ENCODE results near the gene CAMKK1. TPM values are rescaled to one million over a fixed set of nuclear protein-coding genes. Genes with fewer than 3 reads are reported as not detected.

CAMKK1 gene
- 16.3 and 19.5 TPM in 2 replicates for total RNA-seq (2021)
- Bru-seq, nascent RNA, result percentile 57 among the genes with signal in this experiment
- BruChase-seq, experiment 1, labeled RNA remaining after a 2-hour chase, result percentile 62 among the genes with signal in this experiment
- BruChase-seq, experiment 2, labeled RNA remaining after a 6-hour chase, result percentile 66 among the genes with signal in this experiment
- long read RNA-seq, partial matches to known transcripts, result 2 of 11 reads
- long read RNA-seq, other reads (novel, unspliced or antisense), result 7 of 11 reads

DNA sequence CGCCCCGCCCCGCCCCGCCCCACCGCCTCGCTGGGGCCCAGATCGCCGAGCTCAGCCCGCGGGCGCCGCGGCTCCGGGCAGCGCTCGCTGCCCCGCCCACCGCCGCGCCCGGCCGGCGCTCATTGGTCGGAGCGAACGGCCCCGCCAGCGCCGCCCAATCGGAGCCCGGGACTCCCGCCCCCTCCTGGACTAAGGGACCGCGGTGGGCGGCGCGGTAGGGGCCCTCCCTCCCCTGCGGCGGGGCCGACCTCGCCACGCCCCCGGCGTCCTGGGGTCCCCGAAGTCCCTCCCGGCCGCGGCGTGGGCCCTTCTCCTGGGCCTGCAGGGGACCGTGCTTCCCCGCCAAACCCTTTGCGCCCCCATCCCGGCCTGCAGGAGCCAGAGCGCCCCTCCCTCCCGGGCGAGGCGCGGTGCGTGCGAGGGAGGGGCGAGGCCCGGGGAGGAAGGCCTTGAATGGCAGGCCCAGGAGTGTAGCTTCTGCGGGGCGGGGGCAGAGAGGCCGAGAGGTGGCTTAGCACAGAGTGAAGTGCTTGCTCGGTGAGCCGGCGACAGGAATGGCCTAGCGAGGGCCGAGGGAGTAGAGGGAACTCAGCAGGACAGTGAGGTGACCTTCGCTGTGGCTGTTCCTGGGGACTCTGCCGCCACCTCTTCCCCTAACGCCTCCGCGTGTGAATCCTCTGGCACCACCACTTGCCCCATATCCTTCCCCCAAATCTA, at the start of gene CAMKK1:
TSS of gene CAMKK1 (minus strand) at position 51 of the 717 bp plus-strand sequence. CDS start 7,366 bp downstream, outside the sequence.
- POLR2A ChIA-PET (ENCODE audit: unreplicated experiment), result interaction anchor here (0.6 to 0.7 kb wide), 4 partner anchors 23 to 903 kb away, joined by 3 to 9 read pairs (median 6); partner anchors contain the start of genes P2RX1 and PSMB6
- peak within 1 kb of the TSS; percentile 86 for H2AFZ ChIP-seq
- intact Hi-C loops (cut with micrococcal nuclease; ENCODE audit: unreplicated experiment), result loop anchor here (5.0 to 10.0 kb wide), 4 partner anchors 46 to 848 kb away; partner anchors contain the start of gene NCBP3

DNA sequence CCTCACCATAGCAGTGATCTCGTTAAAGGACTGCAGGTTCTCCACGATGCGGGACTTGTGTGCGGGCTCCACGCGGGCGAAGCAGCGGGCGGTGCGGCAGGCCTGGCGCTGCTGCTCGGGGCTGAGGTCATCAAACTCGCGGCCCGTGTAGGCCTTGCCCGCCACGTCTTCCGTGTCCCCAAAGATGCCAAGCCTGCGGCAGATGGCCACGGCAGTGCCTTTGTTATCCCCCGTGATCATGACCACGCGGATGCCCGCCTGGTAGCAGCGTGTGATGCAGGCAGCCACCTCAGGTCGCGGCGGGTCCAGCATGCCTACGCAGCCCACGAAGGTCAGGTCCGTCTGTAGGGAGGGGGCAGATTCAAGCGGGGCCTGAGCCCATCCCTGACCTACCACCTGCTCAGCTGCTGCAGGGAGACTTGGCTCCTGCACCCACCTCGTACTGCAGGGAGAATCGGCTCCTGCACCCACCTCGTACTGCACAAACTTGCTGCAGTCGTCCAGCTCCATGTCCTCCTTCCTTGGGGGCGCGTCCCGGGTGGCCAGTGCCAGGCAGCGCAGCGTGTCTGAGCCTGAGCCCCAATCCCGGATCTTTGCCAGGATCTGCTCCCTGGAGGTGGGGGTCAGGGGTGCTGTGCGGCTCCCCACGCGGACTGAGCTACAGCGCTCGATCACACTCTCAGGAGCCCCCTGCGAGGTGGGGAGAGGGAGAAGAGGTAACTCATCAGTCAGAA, 48.3 kb upstream of the CAMKK1 start:
- no peaks in the 10 kb centered on the region for H3K4me1 ChIP-seq (replicated peaks; ENCODE audit: insufficient read depth)
- TF ChIP-seq, protein P1, sequence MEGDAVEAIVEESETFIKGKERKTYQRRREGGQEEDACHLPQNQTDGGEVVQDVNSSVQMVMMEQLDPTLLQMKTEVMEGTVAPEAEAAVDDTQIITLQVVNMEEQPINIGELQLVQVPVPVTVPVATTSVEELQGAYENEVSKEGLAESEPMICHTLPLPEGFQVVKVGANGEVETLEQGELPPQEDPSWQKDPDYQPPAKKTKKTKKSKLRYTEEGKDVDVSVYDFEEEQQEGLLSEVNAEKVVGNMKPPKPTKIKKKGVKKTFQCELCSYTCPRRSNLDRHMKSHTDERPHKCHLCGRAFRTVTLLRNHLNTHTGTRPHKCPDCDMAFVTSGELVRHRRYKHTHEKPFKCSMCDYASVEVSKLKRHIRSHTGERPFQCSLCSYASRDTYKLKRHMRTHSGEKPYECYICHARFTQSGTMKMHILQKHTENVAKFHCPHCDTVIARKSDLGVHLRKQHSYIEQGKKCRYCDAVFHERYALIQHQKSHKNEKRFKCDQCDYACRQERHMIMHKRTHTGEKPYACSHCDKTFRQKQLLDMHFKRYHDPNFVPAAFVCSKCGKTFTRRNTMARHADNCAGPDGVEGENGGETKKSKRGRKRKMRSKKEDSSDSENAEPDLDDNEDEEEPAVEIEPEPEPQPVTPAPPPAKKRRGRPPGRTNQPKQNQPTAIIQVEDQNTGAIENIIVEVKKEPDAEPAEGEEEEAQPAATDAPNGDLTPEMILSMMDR (conservative IDR thresholded peaks at IDR 0.05), result no peak
- no peak for TF ChIP-seq EZH2 (IDR thresholded peaks at IDR 0.05; ENCODE audit: low read depth)
- no peaks in the 10 kb centered on the region for H3K79me2 ChIP-seq (ENCODE audit: low read depth)
- no peak overlapping the region for H3K27ac ChIP-seq
- H3K36me3 ChIP-seq (ENCODE audit: low read depth), result no peaks in the 10 kb centered on the region
- no peak overlapping the region for H3K4me3 ChIP-seq
- peaks cover 8% of the 10 kb centered on the region; the same call in 1 of the 2 replicates for H3F3A ChIP-seq (ENCODE audit: insufficient read depth, low read depth)
- H3K9me3 ChIP-seq (ENCODE audit: insufficient read depth, low read depth), result no peaks in the 10 kb centered on the region
- DNase-seq, result peak in 1 of 2 experiments; percentile 12
- no peaks in the 10 kb centered on the region for H3K9me2 ChIP-seq (ENCODE audit: insufficient read depth)
- no peak overlapping the region for H3K4me2 ChIP-seq
- H2AFZ ChIP-seq, result no peak overlapping the region
- ChIA-PET CTCF (no interaction called here), POLR2A (ENCODE audit: unreplicated experiment) (interaction anchor here (0.6 kb wide), 1 partner anchor 24 kb away, joined by 3 read pairs; no protein-coding TSS in a partner anchor)
- intact Hi-C loops (cut with micrococcal nuclease; ENCODE audit: unreplicated experiment), result no loop called here
- H3K27me3 ChIP-seq (ENCODE audit: insufficient read depth, low read depth), result no peaks in the 10 kb centered on the region
- BruUV-seq (replicated peaks), result no TSS peak
- no peaks in the 10 kb centered on the region for H4K20me1 ChIP-seq (ENCODE audit: insufficient read depth)

More for the DNA sequence above, at the start of gene CAMKK1:
- no peaks in the 10 kb centered on the region for H4K20me1 ChIP-seq (ENCODE audit: insufficient read depth)
- no peaks in the 10 kb centered on the region for H3K27me3 ChIP-seq (ENCODE audit: insufficient read depth, low read depth)
- H3K79me2 ChIP-seq (ENCODE audit: low read depth), result peaks cover 11% of the 10 kb centered on the region; the same call in 1 of the 2 replicates
- H3F3A ChIP-seq (ENCODE audit: insufficient read depth, low read depth), result peaks cover 48% of the 10 kb centered on the region
- H3K4me3 ChIP-seq, result peak within 1 kb of the TSS; percentile 94
- peak within 1 kb of the TSS; percentile 92 for H3K4me2 ChIP-seq
- CTCF ChIA-PET, result interaction anchor here (0.6 to 0.7 kb wide), 4 partner anchors 28 to 552 kb away, joined by 3 to 4 read pairs (median 3); no protein-coding TSS in a partner anchor
- no peaks in the 10 kb centered on the region for H3K9me2 ChIP-seq (ENCODE audit: insufficient read depth)
- no peaks in the 10 kb centered on the region for H3K36me3 ChIP-seq (ENCODE audit: low read depth)
- no peaks in the 10 kb centered on the region for H3K9me3 ChIP-seq (ENCODE audit: insufficient read depth, low read depth)
- peak; percentile 68 to 95 for DNase-seq
- TF ChIP-seq EZH2 (IDR thresholded peaks at IDR 0.05; ENCODE audit: low read depth), result no peak
- TF ChIP-seq, protein P1 (conservative IDR thresholded peaks at IDR 0.05), result no peak
- no TSS peak for BruUV-seq (replicated peaks)
- H3K27ac ChIP-seq, result no peak within 1 kb of the TSS
- peaks cover 65% of the 10 kb centered on the region for H3K4me1 ChIP-seq (replicated peaks; ENCODE audit: insufficient read depth)

DNA sequence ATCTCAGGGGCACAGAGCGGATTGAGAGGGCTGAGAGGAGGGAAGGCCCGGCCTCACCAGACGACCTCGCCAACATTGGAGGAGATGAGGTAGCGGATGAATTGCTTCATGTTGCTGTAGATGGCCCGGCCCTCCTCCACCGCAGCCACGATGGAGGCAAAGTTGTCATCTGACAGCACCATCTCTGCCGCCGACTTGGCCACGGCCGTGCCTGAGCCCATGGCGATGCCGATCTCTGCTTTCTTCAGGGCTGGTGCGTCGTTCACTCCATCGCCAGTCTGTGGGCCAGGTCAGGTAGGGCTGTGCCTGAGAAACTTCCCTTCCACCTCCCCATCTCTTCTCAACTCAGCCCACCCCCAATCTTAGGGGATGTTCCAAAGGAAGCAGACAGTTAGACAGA, 44.5 kb upstream of the CAMKK1 start:
- H2AFZ ChIP-seq, result no peak overlapping the region
- no peaks in the 10 kb centered on the region for H4K20me1 ChIP-seq (ENCODE audit: insufficient read depth)
- no peak overlapping the region for H3K4me2 ChIP-seq
- no peaks in the 10 kb centered on the region for H3K27me3 ChIP-seq (ENCODE audit: insufficient read depth, low read depth)
- POLR2A ChIA-PET (ENCODE audit: unreplicated experiment), result no interaction called here
- BruUV-seq (replicated peaks), result no TSS peak
- intact Hi-C loops (cut with micrococcal nuclease; ENCODE audit: unreplicated experiment), result loop anchor here (10.0 kb wide), 1 partner anchor 67 kb away; no protein-coding TSS in a partner anchor
- H3K27ac ChIP-seq, result no peak overlapping the region
- no peak overlapping the region for H3K4me3 ChIP-seq
- no peaks in the 10 kb centered on the region for H3K4me1 ChIP-seq (replicated peaks; ENCODE audit: insufficient read depth)
- H3K36me3 ChIP-seq (ENCODE audit: low read depth), result no peaks in the 10 kb centered on the region
- no peak for DNase-seq
- no peaks in the 10 kb centered on the region for H3K9me3 ChIP-seq (ENCODE audit: insufficient read depth, low read depth)
- no peak for TF ChIP-seq EZH2 (IDR thresholded peaks at IDR 0.05; ENCODE audit: low read depth)
- TF ChIP-seq, protein P1 (conservative IDR thresholded peaks at IDR 0.05), result no peak
- CTCF ChIA-PET, result no interaction called here
- no peaks in the 10 kb centered on the region for H3K79me2 ChIP-seq (ENCODE audit: low read depth)
- H3F3A ChIP-seq (ENCODE audit: insufficient read depth, low read depth), result peaks cover 6% of the 10 kb centered on the region; the same call in 1 of the 2 replicates
- no peaks in the 10 kb centered on the region for H3K9me2 ChIP-seq (ENCODE audit: insufficient read depth)
